ENCODE measurements around the gene STC2. TPM values are rescaled to one million over a fixed set of nuclear protein-coding genes. Genes with fewer than 3 reads are reported as not detected.

Gene STC2
- total and polyA plus RNA-seq, 2 of the 8 experiments (the other 6 are each of a cell fraction or from before 2014, with no cell fraction given), result 26.4 to 53.1 TPM

GRCh38 chr5:173274771-173275170 is 53.4 kb downstream of the STC2 start:
- Histone ChIP-seq H3K4ac (replicated peaks; ENCODE audit: insufficient read length, low read depth, low read length) (no peak overlapping the region), H3K79me2 (ENCODE audit: control insufficient read depth in 1 of 2, insufficient read depth in 2 of 2, low read length in 2 of 2) (no peaks in the 10 kb centered on the region), H3K27me3 (replicated peaks in 1 of 4; ENCODE audit: control insufficient read depth in 3 of 4, extremely low read depth in 1 of 4, insufficient read depth in 3 of 4, low read length in 3 of 4) (no peaks in the 10 kb centered on the region; a peak in 2 of 7 replicates), H4K5ac (ENCODE audit: insufficient read length, low read depth, low read length) (no peak overlapping the region), H4K20me1 (replicated peaks in 1 of 2; ENCODE audit: control insufficient read depth in 1 of 2, insufficient read depth in 2 of 2, low read length in 2 of 2) (no peaks in the 10 kb centered on the region), H3K36me3 (ENCODE audit: control insufficient read depth in 2 of 4, insufficient read depth in 4 of 4, low read length in 3 of 4) (no peaks in the 10 kb centered on the region), H2BK120ac (replicated peaks; ENCODE audit: low read depth, low read length) (no peak overlapping the region), H3K27ac (ENCODE audit: low read depth, low read length) (no peak overlapping the region), H2BK5ac (ENCODE audit: low read depth, low read length) (no peak overlapping the region), H2BK15ac (ENCODE audit: low read length) (no peak overlapping the region), H3K9ac (replicated peaks in 1 of 4; ENCODE audit: extremely low read depth in 1 of 4, low read depth in 3 of 4, low read length in 3 of 4) (no peak overlapping the region), H2AFZ (ENCODE audit: low read length) (no peak overlapping the region), H3K9me3 (ENCODE audit: insufficient read depth in 2 of 2, low read depth in 1 of 2, low read length in 1 of 2) (no peaks in the 10 kb centered on the region), H3K4me2 (ENCODE audit: insufficient read depth in 1 of 2, low read depth in 2 of 2, low read length in 2 of 2) (no peak overlapping the region), H2BK20ac (ENCODE audit: low read length) (no peak overlapping the region), H3K14ac (ENCODE audit: insufficient read length) (no peak overlapping the region), H3K4me1 (replicated peaks in 1 of 4; ENCODE audit: control insufficient read depth in 3 of 4, insufficient read depth in 4 of 4, low read length in 3 of 4) (no peaks in the 10 kb centered on the region), H3K18ac (ENCODE audit: extremely low read depth, low read length) (no peak overlapping the region), H4K91ac (replicated peaks; ENCODE audit: insufficient read length, low read length) (no peak overlapping the region), H2BK12ac (ENCODE audit: low read depth, low read length) (no peak overlapping the region), H3K79me1 (ENCODE audit: low read depth, low read length) (no peaks in the 10 kb centered on the region), H3K23me2 (ENCODE audit: low read depth, low read length) (no peaks in the 10 kb centered on the region; the same call in 1 of the 2 replicates), H2AK5ac (ENCODE audit: low read depth, low read length) (no peak overlapping the region), H4K8ac (ENCODE audit: extremely low read depth, insufficient read depth, low read length) (no peak overlapping the region), H3K4me3 (ENCODE audit: extremely low read depth in 1 of 4, insufficient read depth in 2 of 4, low read depth in 3 of 4, low read length in 4 of 4) (no peak overlapping the region), H3K23ac (ENCODE audit: insufficient read length) (no peak overlapping the region), H3K56ac (replicated peaks; ENCODE audit: insufficient read length, low read depth, low read length) (no peak overlapping the region)
- POLR2A ChIA-PET (ENCODE audit: partially characterized antibody), result no interaction called here
- FAIRE-seq (no peak), DNase-seq (ENCODE audit: low read depth in 1 of 2, low spot score in 2 of 2) (no peak)
- WGBS, 2 experiments (ENCODE audit: extremely low coverage in 1 of 2, insufficient coverage in 1 of 2, insufficient read length in 1 of 2, insufficient replicate concordance in 2 of 2, low coverage in 1 of 2, low lambda C conversion rate in 2 of 2, missing lambda C conversion rate in 1 of 2), result 93% methylated on average over 1 of the region's 1 CpG; no CpG with 5 or more reads in 1 of the 2 experiments
- TF ChIP-seq MAX (IDR thresholded peaks at IDR 0.05), result no peak
- CTCF ChIA-PET (ENCODE audit: partially characterized antibody), result interaction anchor here (1.3 kb wide), 1 partner anchor 108 kb away, joined by 4 read pairs; no protein-coding TSS in a partner anchor
